HG03571 (cell line): ENCODE data around the gene CDH13.

ENCODE experiments used
- ATAC-seq: cut with Tn5 transposase; IDR thresholded peaks from one replicate; pipeline ENCODE4 v1.9.1; 2021; ENCODE audit not compliant: unreplicated experiment

The CDH13 gene

DNA sequence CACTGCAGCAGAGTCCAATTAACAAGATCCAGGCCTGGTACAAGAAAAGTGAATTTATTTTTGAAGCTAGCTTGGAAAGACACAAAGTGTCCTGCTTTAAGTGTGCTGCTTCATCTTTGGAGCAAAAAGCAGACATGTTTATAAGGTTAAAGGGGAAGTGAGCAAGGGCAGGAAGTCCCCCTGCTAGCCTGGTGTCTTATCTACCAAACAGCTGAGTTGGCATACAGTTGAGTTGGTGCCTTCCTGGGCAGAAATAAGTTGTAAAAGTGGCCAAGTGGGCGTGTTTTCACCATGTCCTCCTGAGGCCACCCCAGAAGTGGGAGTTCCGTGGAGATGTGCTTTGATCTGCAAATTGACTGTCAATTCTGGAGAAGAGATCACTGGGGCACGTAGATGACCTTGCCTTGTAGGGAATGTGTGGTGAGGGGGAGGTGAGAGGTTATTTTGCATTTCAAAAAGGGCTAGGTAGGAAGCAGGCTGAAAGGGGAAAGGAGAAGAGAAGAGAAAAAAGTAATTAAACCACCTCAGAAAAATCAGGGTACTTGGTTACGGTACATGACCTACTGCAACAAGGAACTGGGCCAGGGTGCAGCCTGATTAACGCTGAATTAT is 1142.7 kb downstream of the CDH13 start:
- ATAC-seq: no peak

DNA sequence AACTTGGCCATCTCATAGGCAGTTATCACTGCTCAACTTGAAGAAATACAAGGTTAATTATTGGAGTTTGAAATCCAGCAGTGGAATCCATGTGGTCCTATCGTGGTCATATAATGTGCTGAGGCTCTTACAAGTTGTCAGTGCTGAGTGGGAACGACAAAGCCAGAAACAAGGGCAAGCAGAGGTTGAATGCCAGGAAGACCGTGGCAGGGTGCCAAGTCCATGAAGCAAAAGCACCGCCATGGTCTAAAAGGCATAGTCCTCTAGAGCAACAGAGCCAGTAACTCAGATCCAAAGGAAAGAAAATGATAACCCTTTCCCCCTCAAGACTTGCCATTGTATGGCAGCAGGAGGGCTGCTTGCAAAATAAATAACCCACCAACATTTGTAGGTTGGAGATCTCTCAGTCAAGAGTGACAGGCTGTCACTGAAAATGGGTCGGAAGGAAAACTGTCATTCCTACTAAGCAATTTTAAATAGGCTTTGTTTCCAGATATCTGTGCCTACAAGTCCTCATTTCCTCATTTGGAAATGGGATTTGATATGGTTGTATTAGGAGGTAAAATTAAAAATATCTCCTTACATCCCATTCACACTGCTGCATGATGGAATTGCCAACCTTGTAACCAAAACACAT is 1144.7 kb downstream of the CDH13 start:
- no peak for ATAC-seq

DNA sequence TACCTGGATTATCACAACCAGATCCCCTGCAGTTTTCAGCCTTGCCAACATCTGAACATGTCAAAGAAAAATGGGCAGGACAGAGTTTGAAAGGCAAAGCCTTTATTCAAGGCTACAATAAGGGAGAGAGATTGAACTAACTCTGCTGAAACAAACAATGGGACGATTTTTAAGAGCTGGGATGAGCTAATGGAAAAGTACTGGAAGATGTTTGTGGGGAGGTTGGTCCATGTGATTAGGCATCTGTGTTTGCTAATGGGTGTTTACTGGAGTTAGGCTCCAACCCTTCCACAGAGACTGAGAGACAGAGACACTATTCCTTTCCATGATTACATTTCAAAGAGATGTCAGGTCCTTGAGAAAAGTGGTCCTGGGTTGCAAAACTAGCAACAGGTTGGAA is 1146.0 kb downstream of the CDH13 start:
- no peak for ATAC-seq

DNA sequence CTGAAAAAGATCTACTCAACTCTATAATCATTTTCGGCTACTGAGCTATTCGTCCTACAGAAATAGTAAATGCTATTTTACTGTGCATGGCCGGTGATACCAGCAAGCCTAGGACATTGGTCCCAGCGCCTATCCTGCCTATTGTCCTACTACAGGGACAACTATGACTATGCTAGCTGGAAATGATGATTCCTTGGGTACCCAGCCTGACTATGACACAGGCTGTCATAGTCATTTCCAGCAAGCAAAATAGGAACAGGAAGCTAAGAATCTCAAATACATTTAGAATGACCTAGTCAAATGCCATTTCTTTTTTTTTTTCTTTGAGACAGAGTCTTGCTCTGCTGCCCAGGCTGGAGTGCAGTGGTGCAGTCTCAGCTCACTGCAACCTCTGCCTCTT is 1147.3 kb downstream of the CDH13 start:
- no peak for ATAC-seq

DNA sequence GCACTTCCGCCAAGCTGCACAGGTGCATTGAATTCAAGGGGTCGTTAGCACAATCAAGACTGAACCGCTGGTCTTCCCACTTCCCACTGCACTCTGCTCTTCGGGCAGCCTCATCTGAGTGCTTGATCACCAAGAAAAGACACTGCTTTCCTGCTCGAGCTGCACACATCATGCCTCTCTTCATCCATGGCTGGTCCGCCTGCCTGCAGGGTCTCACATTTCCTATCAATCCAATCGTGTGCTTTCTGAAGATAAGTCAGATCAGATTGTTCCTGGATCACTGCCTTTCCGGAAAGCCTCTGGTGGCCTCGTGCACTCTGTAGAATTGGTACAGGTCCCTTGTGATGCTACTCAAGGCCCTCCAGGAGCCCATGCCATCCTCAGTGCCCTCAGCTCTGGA is 1150.2 kb downstream of the CDH13 start:
- ATAC-seq: no peak

DNA sequence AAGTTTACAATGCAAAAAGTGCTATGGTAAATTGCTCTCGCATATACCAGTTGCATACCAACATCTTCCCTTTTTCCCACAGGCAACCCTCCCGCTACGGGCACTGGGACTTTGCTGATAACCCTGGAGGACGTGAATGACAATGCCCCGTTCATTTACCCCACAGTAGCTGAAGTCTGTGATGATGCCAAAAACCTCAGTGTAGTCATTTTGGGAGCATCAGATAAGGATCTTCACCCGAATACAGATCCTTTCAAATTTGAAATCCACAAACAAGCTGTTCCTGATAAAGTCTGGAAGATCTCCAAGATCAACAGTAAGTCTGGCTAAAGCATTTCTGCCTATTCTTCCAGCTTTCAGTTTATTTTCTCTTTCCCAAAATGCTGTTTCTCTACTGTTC is 1153.1 kb downstream of the CDH13 start:
- no peak for ATAC-seq

DNA sequence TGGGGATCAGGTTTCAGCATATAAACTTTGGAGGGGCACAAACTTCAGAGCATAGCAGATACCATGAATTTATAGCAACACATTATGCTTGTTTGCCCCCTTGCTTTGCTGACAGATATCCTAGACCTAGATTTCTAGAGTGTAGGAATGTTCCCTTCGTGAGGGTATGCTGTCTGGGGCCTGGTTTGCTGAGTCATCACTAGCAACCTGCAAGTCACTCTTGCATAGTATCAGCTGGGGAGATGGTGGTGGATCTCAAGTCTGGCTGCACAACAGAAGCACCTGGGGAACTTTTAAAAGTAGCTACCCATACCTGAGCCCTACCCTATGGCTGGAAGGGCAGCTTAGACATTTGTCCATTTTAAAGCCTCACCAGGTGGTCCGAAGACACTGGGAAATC is 1158.7 kb downstream of the CDH13 start:
- no peak for ATAC-seq

DNA sequence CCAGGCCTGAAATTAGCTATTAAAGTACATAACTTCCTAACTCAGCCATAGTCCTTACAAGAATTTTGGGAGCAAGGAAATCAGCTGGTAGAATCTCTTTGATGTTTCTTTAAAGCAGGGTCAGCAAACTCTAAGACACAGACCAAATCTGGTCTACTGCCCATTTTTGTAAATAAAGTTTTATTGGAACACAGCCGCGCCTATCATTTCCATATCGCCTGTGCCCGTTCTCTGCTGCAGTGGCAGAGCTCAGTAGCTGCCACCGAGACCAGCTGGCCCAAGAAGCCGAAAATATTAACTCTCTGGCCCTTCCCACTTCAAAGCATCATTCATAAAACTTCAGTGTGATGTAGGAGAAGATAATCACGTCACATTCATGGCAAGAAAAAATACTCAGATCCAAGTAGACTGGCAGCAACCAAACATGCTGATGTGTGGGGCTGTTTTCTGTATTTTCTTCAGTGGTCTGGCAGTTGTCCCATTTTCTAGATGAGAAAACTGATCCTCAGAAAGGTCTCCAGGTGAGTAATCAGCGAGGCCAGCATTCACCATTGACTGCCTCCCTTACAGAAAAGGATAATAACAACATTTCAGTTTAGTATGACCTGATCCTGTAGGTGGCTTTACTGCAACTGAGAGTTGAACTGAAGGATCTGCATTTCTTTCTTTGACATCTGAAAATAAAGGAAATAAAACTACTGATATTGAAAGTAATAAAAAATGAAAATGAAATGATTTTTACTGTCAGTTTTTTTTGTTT is 1163.1 kb downstream of the CDH13 start:
- no peak for ATAC-seq

DNA sequence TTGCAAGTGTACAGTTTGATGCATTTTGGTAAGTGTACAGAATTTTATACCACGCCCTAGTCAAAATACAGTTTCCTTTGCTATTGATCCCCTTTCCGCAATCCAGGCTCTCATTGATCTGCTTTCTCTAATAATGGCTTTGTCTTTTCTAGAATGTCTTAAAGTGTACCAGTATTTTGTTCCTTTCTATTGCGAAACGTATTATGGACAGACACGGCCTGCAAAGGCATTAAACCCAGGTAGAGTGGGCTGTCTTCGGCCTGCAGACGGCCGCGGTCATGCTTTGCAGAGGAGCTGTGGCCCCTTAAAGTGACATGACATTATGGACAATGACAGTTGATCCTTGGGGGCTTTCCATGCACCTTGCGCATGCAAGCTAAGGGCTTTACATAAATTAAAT is 1165.1 kb downstream of the CDH13 start:
- ATAC-seq: no peak

DNA sequence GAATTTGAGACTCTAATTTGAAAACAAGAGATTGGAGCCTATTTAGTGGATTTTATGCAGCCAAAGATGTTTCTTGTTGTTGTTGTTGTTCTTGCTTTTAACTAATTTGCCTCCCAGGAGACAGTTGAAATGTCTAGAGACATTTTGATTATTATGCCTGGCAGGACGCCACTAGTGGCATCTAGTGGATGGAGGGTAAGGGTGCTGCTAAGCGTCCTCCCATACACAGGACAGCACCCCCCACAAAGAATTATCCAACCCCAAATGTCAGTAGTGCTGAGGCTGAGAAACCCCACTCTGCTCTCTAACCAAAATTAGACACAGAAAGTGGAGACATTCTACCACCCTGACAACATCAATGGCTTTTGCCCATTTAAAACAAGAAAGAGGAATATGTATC is 1165.6 kb downstream of the CDH13 start:
- no peak for ATAC-seq

DNA sequence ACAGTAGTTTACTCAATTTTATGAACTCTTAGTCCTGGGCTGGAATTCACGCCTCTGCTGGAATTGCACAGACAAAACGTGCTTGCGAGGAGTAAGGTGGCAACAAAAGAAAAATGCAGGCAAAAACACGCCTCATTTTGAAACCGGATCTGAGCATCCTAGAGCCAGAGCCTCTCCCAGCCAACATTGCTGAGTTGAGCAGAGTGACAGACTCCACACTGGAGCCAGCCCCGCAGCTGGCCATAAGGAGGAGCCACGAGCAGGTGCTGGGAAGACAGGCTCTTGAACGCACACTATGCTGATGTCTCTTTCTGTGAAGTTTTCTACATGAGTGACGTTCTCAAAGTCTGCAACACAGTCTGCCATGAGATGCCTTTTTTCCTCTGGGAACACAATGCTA is 1166.4 kb downstream of the CDH13 start:
- ATAC-seq: no peak

DNA sequence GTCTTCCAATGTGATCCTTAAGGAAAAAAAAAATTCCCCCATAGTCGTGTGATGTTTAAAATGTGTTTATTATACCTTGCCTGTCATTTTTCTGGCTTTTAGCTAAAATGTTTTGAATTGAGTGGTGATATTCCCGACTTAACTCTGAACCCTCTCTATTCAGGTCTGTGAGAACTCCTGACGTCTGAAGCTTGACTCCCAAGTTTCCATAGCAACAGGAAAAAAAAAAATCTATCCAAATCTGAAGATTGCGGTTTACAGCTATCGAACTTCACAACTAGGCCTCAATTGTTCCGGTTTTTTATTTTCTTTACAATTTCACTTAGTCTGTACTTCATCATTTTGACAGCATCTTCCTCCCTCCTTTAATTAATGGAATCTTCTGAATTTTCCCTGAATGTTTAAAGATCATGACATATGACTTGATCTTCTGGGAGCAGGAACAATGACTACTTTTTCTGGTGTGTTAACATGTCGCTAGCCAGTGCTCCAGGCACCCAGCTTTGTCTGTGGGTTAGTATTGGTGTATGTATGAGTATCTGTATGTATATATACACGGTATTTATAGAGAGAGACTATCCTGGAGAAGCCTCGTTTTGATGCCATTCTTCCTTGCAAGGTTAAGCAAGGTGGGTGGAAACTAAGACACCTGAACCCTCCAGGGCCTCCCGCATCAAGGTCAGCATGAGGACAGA is 1168.2 kb downstream of the CDH13 start:
- ATAC-seq: no peak

DNA sequence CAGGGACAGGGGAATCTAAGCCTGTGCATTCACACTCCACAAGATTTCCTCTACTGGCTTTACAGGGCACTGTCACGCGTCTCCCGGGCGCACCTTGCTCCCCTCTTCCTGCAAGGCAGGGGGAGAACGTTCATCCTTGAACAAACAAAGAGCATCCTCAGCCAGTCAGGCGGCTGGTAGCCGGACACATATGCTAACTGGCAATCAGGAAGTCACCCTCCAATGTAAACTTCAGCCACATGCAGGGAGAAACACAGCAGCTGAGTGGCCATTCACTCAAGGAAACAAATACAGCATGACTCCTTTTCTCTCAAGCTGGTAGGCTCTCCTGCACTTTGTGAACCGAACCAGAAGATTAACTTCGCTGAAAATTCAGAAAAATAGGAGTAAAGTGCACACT is 1170.2 kb downstream of the CDH13 start:
- ATAC-seq: no peak

DNA sequence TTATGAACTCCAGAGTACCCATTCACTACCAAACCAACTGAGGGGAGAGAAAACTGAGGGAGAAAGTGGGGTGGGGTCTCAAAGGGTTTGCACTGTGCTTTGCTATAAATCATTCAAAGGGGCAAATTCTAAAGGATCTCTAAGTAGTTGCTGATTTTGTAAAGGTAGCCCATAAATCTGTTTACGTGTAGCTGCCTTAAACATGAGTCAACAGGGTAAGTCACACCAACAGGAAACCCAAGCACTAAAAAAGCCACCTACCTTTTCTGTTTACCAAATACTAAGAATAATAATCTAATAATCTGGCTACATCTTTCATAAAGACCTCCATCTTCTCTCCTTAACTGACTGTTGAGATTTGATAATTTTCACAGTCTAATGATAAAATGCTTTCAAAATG is 1172.6 kb downstream of the CDH13 start:
- no peak for ATAC-seq

DNA sequence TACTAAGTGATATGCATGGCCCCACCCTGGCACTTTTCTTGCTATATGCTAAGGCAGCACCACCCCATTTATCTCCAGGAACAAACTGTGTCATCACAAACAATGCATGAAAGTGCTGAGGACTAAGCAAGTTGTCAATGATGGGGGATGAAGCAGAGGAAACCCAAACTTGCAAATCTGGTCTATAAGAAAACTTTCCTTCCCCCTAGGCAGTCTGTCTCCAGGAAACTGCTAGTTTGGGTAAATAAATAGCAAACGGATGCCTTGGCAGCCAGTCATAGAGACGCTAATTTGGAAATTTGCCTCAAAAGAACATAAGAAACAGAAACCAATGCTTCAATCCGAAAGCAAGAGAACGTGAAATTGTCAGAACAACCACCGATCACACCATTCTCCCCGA is 1175.4 kb downstream of the CDH13 start:
- no peak for ATAC-seq

DNA sequence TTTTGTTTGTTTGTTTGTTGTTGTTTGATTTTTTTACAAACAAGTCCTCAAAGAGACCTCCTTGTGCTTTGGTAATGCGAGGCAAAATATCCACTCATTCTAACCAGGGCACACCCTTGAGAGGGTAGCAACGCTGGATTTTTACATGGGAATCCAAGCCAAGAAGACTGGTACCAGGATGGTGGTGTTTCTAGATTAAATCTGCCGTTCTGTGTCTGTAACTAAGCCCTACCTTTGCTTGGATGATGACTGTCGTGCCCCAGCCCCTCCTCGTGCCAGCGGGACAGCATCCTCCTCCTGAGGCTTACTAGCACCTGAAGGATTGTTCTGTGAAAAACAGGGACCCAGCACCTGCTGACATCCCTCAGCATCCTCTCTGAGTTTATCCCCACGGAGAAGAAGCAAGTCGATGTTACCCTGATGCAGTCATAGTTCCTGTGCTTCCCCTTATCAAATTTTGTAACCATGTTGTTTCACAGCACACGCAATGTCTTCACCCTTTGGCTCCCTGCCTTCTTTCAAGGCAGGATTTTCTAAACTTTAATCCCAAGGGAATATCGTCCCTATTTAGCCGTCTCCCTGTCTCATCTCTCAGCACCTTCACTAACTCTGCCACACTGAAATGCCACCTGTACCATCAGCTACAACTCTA is 1175.9 kb downstream of the CDH13 start:
- no peak for ATAC-seq

DNA sequence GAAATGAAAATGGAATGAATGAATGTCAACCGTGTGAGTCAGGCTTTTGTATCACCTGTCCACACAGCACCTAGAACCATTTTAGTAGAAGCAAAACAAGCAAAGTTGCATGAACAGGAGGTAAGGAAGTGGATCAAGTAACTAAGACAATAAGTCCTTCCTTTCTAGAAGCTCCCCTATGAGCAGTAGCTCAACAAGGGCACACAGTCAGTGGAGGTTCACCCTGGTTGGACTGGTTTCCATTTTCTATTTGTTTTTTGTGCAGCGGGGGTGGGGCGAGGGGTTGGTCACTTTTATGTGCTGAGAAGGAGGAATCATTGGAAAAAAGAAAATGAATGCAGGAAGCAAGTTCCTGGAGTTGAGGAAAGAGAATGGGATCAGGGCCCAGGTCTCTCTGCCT is 1177.0 kb downstream of the CDH13 start:
- no peak for ATAC-seq

DNA sequence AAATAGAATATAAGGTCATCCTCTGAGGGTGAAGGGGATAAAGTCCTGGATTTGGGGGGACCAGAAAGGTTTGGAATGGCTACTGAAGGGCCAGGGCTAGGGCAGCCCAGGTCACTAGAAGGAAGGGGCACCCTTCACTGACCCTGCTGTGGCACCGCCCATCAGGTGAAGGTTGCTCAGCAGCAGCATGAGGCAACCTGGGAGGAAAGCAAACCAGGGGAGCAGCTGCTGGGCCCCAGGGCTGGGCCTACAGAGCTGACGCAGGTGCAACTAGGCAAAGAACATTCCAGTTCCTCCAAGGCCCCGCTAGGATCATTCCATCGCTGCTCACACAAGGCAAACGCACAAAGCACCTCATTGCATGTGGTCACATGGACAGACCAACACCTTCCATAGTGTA is 1177.6 kb downstream of the CDH13 start:
- no peak for ATAC-seq

DNA sequence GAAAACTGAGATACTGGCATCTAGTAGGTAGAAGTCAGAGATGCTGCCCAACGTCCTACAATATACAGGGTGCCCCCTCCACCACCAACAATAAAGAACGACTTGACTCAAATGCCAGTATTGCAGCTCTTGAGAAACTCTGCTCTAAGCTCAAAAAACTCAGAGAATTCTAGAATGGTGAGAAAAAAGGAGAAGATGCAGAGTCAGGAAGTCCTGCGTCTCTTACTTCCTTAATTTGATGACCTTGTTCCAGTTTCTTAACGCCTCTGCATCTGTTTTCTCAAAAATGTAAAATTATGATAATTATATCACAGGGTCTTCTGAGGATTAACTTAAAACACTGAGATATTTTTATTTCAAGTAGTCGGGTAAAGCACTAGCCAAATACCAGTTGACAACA is 1179.3 kb downstream of the CDH13 start:
- ATAC-seq: no peak

DNA sequence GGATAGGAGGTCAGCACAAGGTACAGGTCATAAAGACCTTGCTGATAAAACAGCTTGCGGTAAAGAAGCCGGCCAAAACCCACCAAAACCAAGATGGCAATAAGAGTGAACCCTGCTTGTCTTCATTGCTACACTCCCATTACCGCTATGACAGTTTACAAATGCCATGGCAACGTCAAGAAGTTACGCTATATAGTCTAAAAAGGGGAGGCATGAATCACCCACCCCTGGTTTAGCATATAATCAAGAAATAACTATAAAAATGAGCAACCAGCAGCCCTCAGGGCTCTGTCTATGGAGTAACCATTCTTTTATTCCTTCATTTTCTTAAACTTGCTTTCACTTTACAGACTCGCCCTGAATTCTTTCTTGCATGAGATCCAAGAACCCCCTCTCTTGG is 1180.0 kb downstream of the CDH13 start:
- ATAC-seq: no peak

DNA sequence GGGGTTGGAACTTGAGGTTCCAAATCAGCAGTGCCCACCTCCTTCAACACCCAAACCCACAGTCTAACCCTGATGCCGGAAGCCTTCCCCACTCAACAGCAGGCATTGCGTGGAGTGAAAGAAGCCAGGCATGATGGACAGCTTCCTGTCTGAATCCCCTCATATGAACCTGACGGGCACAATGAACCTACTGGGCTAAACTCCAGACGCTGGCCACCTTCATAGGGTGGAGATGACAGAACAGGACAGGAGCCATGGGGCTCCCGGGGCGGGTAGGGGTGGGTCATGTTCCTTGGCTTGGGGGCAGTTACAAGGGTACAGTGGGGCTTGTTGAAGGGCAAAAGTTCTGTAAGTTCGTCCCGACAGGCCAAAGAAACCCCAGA is 1180.5 kb downstream of the CDH13 start:
- peak; percentile 3 for ATAC-seq
